H1 (cell line): Measurements from ENCODE around the gene AICDA. TPM values are rescaled to one million over a fixed set of nuclear protein-coding genes. Genes with fewer than 3 reads are reported as not detected.

Experiments
- SRF ChIP-seq: IDR thresholded peaks from 2 replicates; pipeline ENCODE4 v1.6.1; 2011; ENCODE audit warnings: mild to moderate bottlenecking, low read depth, low read length, moderate library complexity
- polyA plus RNA-seq, 7 experiments: library from polyadenylated mRNA; depleted of rRNA in 3 of 7; stranded (reverse) in 5 of 7; unstranded in 2 of 7; fragments of >200 nt in 5 of 7; fragments of 200-250 nt in 2 of 7; gene quantifications; 1 replicate in 5 of 7; 2 replicates in 1 of 7; 4 replicates in 1 of 7; pipeline versions ENCODE4 v1.2.1 to v1.2.3, GENCODE V29; 2011 to 2013; ENCODE audit warnings: missing spikeins in 2 of 7, mixed read lengths in 2 of 7
- total RNA-seq: library from RNA; stranded (reverse); fragmentation: NEBNext Ultra II Directional; extraction: Animal tissue kit (Norgen Biotek cat#: 25700); gene quantifications from 2 replicates; pipeline ENCODE4 v1.2.1, GENCODE V29; 2021

AICDA gene
- total and polyA plus RNA-seq, 2 of the 8 experiments (the other 6 are each of a cell fraction or from before 2014, with no cell fraction given): not detected

DNA sequence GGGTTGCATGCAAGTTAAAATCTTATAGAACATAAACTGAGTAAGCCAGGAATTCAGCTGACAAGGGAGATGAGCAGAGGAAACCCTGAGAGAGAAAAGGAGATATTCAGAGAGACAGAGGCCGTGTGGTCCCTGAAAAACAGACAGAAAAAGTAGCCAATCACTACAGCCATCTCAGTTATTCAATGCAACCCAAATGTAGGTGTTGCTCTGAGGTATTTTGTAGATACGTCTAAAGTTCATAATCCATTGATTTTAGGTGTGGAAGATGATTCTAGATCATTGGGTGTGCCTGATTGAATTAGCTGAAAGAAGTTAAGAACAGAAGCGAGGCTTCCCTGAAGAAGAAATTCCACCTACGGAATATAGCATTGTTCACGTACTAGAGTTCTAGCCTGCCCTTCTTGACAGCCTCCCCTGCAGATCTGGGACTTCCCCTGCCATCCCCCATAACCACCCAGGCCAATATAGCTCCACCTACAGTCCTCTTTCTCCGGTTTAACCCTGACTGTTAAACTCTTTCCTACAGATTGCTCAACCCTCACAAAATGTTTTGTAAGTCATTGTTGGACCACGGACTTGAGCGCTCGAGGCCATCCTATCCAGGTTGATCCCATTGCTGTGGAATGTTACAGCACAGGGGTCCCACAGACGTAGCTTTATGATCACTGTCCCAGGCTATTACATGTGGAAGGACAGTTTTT lies 21.7 kb downstream of the AICDA start (continued):
- TF ChIP-seq SRF: no peak
